C1 segment of cervical spinal cord (tissue), 14 donors: ENCODE measurements around the gene PFDN6.
A peak's percentile ranks its signal among the peaks of the same experiment; 100 is the strongest.
"Not testable (repeated sequence)": the region's sequence is repeated elsewhere in the genome, so short reads cannot be mapped to it uniquely, and the experiment has no call there.

Source experiments
- DNase-seq, 14 donors: peaks; one replicate each; lab custom pipeline; 2025; lab: John Stamatoyannopoulos, UW

The PFDN6 gene

DNA sequence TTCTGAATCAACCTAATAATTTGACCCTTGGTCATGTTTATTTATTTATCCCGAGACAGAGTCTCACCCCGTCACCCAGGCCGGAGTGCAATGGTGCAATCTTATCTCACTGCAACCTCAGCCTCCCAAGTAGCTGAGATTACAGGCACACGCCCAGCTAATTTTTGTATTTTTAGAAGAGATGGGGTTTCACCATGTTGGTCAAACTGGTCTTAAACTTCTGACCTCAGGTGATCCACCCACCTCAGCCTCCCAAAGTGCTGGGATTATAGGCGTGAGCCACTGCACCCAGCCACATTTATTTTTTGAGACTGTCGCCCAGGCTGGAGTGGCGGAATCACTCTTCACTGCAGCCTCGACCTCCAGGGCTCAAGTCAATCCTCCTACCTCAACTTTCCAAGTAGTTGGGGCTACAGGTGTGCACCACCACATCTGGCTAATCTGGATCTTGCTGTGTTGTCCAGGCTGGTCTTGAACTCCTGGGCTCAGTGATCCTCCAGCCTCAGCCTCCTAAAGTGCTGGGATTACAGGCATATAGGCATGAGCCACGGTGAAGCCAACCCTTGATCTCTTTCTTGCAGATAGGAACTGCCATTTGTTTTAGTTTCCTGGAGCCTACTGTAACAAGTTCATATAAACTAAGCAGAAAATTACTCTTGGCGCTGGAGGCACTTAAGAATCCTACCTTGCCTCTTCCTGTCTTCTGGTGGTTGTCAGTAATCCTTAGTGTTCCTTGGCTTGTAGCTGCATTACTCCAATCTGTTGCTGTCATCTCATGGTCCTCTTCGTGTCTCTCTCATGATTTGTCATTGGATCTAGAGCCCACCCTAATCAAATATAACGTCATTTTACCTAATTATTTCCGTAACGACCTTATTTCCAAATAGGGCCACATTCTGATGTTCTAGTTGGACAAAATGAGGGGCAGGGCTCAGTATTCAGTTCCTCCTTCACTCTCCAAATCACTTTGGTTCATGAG, 15.2 kb upstream of the PFDN6 start:
- no peak for DNase-seq

DNA sequence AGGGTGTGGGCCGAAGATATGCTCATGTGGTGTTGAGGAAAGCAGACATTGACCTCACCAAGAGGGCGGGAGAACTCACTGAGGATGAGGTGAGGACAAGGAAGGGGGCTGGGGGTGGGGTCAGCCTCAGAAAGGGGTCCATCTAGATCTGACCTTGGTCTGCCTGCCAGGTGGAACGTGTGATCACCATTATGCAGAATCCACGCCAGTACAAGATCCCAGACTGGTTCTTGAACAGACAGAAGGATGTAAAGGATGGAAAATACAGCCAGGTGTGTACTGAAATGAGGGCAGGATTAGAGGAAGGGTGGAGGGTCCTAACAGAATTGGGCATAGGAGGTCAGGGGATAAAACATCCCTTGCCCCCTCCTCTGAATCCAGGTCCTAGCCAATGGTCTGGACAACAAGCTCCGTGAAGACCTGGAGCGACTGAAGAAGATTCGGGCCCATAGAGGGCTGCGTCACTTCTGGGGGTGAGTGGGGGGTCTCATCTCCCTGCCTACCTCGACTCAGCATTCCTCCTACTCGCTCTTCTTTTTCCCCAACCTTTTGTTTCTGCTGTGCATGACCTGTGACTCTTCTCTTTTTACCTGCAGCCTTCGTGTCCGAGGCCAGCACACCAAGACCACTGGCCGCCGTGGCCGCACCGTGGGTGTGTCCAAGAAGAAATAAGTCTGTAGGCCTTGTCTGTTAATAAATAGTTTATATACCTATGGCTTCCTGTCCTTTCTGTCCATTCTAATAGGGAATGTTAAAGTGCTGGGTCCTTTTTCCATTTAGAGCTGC, 13.4 kb upstream of the PFDN6 start:
- not testable (repeated sequence) for DNase-seq

DNA sequence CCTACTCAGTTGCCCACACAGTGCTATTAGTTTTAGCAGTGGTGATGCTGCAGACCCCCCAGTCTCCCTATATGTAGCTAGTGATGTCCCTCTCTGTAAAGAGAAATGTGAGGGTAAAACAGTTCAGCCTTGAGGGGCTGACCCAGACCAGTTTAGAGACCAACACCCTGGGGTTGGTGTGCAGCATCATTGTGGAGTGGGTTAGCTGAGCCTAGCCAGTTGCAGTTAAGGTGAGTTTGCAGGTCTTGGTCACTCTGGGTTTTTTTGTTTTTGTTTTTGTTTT, 12.9 kb upstream of the PFDN6 start:
- no peak for DNase-seq

DNA sequence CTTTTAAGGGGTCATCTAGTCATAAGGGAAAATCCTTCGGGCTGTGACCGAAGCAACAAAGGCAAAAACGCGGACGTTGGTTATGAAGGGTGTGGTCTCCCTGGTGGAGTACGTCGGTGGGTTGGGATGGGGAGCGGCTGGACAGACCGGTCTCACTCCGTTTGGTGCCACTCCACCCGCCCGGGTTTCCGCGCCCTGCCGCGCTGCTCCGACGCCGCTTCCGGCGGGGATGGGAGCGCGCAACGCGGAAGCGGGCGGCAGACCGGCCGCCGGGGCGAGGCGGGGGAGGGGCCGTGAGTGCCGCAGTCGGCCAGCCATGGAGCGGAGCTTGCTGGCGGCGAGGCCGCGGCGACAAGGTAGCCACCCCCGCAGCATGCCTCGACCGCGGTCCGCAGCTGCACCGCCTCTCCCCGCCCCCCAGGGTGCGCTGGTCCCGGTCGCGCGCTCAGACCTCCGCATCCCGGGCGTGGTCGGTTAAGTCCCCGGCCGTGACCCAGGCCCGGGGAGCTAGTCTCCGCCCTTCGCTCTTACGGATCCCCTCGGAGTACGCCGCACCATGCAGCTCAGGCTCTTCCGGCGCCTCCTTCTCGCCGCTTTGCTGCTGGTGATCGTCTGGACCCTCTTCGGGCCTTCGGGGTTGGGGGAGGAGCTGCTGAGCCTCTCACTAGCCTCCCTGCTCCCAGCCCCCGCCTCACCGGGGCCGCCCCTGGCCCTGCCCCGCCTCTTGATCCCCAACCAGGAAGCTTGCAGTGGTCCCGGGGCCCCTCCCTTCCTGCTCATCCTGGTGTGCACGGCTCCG, 12.3 kb upstream of the PFDN6 start, which contains the start of gene B3GALT4:
TSS of gene B3GALT4 (plus strand) at position 260 of the 799 bp plus-strand sequence. CDS start at position 557, 297 bp downstream.
- DNase-seq: peak in 12 of 14 donors; percentile 12 to 78 (median 58)

DNA sequence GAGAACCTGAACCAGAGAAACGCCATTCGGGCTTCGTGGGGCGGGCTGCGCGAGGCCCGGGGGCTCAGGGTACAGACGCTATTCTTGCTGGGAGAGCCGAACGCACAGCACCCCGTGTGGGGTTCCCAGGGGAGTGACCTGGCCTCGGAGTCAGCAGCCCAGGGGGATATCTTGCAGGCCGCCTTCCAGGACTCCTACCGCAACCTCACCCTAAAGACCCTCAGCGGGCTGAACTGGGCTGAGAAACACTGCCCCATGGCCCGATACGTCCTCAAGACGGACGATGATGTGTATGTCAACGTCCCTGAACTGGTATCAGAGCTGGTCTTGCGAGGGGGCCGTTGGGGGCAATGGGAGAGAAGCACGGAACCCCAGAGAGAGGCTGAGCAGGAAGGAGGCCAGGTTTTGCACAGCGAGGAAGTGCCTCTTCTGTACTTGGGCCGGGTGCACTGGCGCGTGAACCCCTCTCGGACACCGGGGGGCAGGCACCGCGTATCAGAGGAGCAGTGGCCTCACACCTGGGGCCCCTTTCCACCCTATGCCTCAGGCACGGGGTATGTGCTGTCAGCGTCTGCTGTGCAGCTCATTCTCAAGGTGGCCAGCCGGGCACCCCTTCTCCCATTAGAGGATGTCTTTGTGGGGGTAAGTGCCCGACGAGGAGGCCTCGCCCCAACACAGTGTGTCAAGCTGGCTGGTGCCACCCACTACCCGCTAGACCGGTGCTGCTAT, 11.6 kb upstream of the PFDN6 start:
- peak in 1 of 14 donors; percentile 32 for DNase-seq

DNA sequence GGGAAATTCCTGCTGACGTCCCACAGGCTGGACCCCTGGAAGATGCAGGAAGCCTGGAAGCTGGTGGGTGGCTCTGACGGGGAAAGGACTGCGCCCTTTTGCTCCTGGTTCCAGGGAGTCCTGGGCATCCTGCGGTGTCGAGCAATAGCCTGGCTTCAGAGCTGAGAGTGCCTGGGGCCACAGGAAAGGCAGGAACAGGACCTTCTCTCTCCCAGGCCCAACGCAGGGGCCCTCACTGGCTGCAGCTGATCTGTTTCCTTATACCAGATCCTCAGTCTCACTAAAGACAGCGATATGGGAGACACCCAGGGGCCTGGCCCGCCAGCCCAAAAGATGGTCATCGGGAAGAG, 11.0 kb upstream of the PFDN6 start:
- no peak for DNase-seq

DNA sequence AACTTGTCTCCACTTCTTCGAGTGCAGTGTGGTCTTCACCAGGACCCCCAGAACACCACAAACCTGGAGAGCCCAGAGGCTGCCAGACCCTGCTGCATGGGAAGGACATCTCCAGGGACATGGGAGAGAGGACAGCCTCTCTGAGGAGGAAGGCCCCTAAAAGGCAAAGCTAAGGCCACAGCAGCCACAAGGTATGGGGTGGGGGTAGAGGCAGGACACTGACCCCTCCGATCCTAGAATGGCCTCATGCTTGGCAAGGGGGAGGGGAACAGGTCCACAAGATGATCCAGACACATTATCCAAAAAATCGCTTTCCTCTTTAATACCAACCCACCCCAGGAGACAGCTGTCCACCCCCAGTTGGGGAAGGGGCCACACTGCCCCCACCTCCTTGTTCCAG, 10.6 kb upstream of the PFDN6 start:
- no peak for DNase-seq

DNA sequence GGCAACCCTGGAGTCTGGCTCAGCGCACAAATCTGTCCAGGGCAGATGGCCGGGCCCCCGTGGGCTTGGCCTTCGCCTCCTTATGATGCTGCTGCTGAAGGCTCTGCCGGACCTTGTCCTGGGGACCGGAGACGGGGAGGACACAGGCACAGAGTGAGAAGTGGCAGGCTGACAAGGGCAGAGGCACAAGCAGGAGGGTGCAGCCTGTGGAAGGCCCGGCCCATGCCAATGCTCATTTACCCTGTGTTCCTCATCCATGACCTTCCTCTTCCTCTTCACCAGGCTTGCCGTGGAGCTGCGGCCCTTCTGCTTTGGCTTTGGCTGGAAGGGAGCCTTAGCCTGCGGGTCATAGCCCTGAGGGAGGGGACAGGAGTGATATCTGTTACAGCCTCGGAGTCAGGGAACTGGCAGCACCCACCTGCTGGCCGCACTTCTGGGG, 10.1 kb upstream of the PFDN6 start:
- peak in 2 of 14 donors; percentile 21 to 81 for DNase-seq

DNA sequence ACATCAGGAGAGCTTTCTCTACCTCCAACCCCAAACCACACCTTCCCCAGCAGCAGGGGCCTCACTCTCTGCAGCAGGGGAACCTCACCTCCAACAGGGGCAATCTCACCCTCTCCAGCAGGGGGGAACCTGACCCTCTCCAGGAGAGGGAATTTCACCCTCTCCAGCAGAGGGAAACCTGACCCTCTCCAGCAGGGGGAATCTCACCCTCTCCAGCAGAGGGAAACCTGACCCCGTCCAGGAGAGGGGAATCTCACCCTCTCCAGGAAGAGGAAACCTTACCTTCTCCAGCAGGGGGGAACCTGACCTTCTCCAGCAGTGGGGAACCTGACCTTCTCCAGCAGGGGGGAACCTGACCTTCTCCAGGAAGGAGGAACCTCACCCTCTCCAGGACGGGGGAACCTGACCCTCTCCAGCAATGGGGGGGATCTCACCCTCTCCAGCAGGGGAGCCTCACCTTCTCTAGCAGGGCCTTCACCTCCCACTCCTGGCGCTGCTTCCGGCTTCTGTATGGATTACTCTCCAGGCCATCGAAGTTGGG, 9.4 kb upstream of the PFDN6 start:
- DNase-seq: no peak

DNA sequence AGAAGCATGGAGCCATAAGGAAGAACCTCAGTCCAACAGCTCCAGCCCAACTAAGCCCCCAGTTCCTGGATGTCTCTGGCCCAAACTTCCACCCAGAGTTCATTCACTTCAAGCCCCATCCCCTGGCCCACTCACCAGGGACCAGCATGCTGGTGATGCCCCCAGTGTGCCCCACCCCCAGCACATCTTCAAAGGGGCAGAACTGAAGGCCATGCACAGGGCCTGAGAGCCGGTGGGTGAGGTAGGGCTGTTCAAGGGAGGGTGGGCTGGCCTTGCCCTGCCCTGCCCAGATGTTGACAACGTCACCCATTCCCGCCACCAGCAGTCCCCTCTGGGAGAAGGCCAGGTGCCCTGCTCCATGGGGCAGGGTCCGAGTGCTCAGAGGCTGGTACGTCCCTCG, 8.9 kb upstream of the PFDN6 start:
- no peak for DNase-seq

DNA sequence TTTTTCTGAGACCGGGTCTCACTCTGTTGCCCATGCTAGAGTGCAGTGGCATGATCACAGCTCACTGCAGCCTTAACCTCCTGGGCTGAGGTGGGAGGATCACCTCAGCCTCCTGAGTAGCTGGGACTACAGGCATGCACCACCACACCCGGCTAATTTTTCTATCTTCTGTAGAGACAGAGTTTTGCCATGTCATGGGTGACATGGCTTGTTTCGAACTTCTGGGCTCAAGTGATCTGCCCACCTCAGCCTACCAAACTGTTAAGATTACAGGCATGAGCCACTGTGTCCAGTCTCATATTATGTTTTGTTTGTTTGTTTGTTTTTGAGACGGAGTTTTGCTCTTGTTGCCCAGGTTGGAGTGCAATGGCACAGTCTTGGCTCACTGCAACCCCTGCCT, 4.2 kb upstream of the PFDN6 start:
- DNase-seq: not testable (repeated sequence)

DNA sequence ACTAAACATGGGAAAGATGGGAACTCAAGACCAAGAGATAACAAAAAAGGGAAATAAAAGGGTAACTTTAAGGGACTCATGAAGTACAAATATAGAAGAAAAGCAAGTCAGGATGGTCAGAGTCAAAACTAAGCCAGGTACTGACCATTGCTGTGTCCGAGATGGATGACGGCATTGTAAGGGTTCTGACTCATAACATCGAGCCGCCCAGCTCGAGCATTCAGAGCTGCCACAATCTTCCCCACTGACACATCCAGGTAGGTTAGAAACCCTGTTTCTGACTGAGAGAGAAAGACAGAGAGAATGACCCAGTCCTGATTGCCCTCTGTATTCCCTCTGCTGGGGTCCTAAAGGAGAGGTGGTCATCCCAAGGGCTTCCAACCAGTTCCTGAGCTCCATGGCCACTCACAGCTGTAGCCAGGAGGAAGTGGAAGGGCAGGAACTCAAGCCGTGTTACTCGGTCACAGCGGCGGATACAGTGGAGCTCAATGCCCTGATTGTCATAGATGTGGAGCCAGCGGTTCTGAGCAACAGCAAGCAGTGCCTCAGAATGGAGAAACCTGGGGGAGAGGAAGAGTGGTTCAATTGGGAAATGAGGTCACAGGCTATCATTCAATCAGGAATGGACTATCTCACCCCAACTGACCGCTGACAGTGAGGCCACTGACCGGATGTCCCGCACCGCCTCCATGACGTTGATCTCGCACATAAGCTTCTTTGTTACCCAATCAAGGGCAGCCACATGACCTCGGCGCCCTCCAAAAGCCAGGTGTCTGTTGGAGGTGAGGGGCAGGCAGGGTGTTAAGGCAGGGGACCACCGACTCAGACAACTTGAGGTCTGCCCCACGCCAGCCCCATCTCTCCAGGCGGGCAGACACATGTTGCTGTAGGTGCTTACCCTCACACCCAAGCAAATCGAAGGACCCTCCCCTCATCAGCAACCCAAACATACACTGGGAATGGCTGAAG, 2.2 kb upstream of the PFDN6 start:
- DNase-seq: no peak

DNA sequence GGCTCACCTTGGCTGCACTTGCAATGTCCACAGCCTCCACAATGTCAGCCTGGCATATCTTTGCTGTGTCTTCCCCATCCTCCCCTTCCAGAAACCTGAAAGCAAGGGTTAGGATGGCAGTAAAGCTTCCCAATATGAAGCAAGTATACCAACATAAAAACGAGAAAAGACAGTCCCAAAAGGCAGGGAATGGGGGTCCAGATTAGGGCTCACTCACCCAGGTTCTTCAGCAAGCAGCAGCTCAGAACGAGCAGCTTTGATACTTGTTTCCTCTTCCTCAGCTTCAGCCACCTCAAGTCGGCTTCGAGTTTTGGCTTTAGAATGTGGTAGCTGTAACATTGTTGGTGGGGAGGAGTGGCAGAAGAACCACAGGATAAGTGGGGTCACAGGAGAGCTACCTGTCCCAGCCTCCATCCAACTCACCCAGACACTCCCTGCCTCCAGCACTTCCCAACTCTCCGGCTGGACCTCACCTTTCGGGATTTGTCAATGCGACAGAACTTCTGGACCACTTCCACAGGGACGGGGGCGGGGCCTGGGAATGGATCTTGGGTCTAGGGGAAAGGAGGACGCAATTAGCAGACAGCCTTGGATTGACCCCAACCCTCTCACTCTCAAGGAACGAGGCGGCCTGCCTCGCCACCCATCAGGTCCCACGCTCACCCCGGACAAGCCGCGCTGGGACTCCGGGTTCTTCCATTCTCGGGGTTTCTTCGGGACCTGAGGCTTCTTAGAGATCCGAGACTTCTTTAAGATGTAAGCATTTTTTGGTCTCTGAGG, 1.1 kb upstream of the PFDN6 start:
- DNase-seq: no peak

DNA sequence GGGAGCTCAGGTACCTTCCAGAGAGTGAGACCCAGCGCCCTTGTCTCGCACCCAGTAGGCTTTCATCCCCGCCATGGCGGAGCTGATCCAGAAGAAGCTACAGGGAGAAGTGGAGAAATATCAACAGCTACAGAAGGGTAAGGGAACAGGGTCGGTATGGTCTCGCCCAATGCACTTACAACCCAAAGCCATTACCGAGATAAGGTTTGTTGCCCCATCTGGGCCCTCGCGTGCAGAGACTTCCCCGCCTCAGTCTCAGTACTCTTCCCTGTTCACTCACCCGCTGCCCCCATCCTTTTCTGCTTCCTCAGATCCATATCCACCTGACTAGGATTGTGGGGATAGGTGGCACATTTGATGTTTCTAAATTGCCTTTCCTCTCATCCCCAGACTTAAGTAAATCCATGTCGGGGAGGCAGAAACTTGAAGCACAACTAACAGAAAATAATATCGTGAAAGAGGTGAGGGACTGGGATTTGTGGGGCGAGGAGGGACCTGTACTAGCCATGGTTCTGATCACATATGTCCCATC, 449 bp downstream of the PFDN6 start:
- no peak for DNase-seq

DNA sequence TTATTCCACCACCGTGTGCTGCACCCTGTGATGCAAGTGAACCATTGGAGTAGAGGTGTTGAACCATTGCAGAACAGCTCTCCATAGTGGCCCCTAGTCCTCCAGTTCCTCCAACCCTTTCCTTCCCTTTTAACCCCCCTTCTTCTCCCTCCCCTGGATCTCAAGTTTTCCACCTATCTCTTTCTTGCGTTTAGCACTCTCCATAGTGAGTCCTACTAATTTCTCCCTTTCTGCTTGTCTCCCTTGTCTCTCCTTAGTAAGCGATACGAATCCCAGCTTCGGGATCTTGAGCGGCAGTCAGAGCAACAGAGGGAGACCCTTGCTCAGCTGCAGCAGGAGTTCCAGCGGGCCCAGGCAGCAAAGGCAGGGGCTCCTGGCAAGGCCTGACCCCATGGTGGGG, 1.1 kb downstream of the PFDN6 start:
- DNase-seq: no peak

DNA sequence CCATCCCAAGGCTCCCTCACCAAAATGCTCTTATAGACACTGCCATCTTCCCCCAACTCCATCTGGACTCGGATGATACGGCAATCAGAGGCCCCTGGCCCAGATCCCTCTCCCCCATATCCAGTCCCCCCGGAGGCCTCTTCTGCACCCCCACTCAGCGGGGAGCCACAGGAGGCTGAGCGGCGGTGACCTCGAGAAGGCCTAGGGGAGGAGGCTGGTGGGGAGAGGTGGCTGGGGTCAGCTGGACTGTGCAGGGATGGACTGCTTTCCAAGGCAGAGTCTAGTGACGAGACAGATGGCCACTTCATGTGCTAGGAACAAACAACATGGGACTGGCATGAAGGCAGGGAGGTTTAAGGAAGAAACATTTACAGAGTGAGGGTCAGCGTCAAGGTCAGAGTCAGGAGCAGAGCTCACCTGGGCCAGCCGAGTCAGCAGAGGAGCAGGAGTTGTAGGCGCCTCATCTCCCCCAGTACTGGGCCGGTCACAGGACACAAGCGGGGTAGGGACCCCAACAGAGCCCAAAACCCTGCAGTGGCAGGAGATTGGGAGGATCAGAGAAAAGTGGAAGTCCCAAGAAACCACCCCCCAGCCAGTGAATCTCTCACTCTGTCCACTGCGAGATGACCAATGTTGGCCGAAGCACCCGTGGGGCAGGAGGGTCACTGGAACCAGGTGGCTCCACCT, 3.7 kb downstream of the PFDN6 start:
- DNase-seq: no peak

DNA sequence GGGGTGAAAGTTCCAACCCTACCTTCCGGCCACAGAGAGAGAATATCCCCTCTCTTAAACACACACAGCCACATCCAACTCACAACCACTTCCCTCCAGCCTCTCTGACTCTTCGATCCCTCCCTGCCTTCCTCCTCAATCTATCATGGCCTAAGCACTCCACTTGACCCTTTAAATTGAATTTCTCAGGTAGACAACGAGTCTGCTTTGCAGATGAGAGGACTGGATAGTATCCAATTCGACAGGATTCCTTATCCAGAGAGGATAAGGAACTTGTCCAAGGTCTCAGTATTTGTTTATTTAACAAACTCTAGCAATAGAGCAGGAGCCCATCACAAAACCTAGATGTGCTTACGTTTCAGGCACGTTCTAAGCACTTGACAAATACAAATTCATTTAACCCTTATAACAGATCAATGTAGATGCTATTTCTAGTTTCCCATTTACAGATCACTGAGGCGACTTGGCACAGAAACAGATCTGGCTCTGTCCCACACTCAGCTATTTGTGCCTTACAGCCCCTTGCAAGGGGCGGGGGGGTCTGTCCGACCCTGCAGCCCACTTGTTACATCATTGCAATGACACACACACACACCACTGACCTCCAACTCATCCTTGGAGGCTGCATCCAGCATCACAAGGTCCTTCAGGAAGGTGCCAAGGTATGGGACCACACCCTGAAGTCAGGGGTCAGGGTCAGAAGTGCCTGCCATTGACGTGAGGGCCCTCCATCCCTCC, 4.9 kb downstream of the PFDN6 start:
- DNase-seq: no peak
